H1 (cell line): Measurements from ENCODE around the gene PLAAT2. TPM values are rescaled to one million over a fixed set of nuclear protein-coding genes. Genes with fewer than 3 reads are reported as not detected.

Experiments used
- CTCF ChIA-PET: fragments of 300-600 bp; sonication (Branson Sonifier 250); formaldehyde crosslinking; loops from one replicate; lab custom pipeline; 2021; ENCODE audit not compliant: partially characterized antibody; lab: Charles Lee
- POLR2A ChIA-PET: fragments of 300-600 bp; sonication (Branson Sonifier 250); formaldehyde crosslinking; loops from one replicate; lab custom pipeline; 2021; ENCODE audit warnings: inconsistent platforms; ENCODE audit not compliant: partially characterized antibody; lab: Charles Lee
- DNase-seq, 2 experiments: peaks; one replicate each; pipeline versions ENCODE4 v3.0.0 to v3.0.0-alpha.2; 2010 to 2022; ENCODE audit warnings: low spot score in 2 of 2, low read depth in 1 of 2, mixed read lengths in 1 of 2
- FAIRE-seq: peaks from 2 replicates; lab custom pipeline; 2011; peaks lifted over from hg19 to GRCh38; lab: Jason Lieb, UNC
- H2AFZ ChIP-seq: 2 replicates; pipeline ENCODE4 v1.8.1; 2012; ENCODE audit warnings: low read length, inconsistent platforms
- H2AK5ac ChIP-seq: 2 replicates; pipeline ENCODE4 v1.6.1; 2013; ENCODE audit warnings: low read depth, low read length
- H2BK120ac ChIP-seq: replicated peaks from 2 replicates; pipeline ENCODE3; 2013; ENCODE audit warnings: low read depth, low read length, inconsistent platforms
- H2BK12ac ChIP-seq: 2 replicates; pipeline ENCODE4 v1.6.1; 2013; ENCODE audit warnings: low read depth, low read length
- H2BK15ac ChIP-seq: 2 replicates; pipeline ENCODE4 v1.6.1; 2013; ENCODE audit warnings: low read length
- H2BK20ac ChIP-seq: 2 replicates; pipeline ENCODE4 v1.6.1; 2013; ENCODE audit warnings: low read length
- H2BK5ac ChIP-seq: 2 replicates; pipeline ENCODE4 v1.6.1; 2013; ENCODE audit warnings: low read depth, low read length
- H3K14ac ChIP-seq: 2 replicates; pipeline ENCODE4 v1.6.1; 2013; ENCODE audit warnings: inconsistent platforms; ENCODE audit not compliant: insufficient read length
- H3K18ac ChIP-seq: 2 replicates; pipeline ENCODE4 v1.6.1; 2013; ENCODE audit warnings: low read length; ENCODE audit errors: extremely low read depth
- H3K23ac ChIP-seq: 2 replicates; pipeline ENCODE4 v1.6.1; 2013; ENCODE audit warnings: inconsistent platforms; ENCODE audit not compliant: insufficient read length
- H3K23me2 ChIP-seq: 2 replicates; pipeline ENCODE4 v1.6.1; 2013; ENCODE audit warnings: low read depth, low read length
- H3K27ac ChIP-seq: 2 replicates; pipeline ENCODE4 v1.6.1; 2011; ENCODE audit warnings: low read depth, low read length, inconsistent platforms
- H3K27me3 ChIP-seq, 4 experiments: replicated peaks in 1 of 4; 1 replicate in 1 of 4; 2 replicates in 3 of 4; pipeline versions ENCODE4 v1.6.1 to v1.8.1; 2011 to 2013; ENCODE audit warnings: low read length in 3 of 4, mild to moderate bottlenecking in 3 of 4, inconsistent platforms in 2 of 4, mixed read lengths in 2 of 4, moderate library complexity in 1 of 4; ENCODE audit not compliant: control insufficient read depth in 3 of 4, insufficient read depth in 3 of 4; ENCODE audit errors: extremely low read depth in 1 of 4
- H3K36me3 ChIP-seq, 4 experiments: 2 replicates each; pipeline versions ENCODE4 v1.6.1 to v1.8.1; 2011 to 2013; ENCODE audit warnings: mild to moderate bottlenecking in 4 of 4, low read length in 3 of 4, moderate library complexity in 2 of 4, control low read depth in 1 of 4, inconsistent platforms in 1 of 4; ENCODE audit not compliant: insufficient read depth in 4 of 4, control insufficient read depth in 2 of 4
- H3K4ac ChIP-seq: replicated peaks from 2 replicates; pipeline ENCODE3; 2013; ENCODE audit warnings: low read length, low read depth, mixed read lengths, inconsistent platforms; ENCODE audit not compliant: insufficient read length
- H3K4me1 ChIP-seq, 4 experiments: replicated peaks in 1 of 4; 1 replicate in 1 of 4; 2 replicates in 3 of 4; pipeline versions ENCODE4 v1.6.1 to v1.8.1; 2011 to 2013; ENCODE audit warnings: low read length in 3 of 4, inconsistent platforms in 2 of 4, mixed read lengths in 1 of 4; ENCODE audit not compliant: insufficient read depth in 4 of 4, control insufficient read depth in 3 of 4
- H3K4me2 ChIP-seq, 2 experiments: 2 replicates each; pipeline versions ENCODE4 v1.6.1 to v1.8.1; 2011 to 2013; ENCODE audit warnings: low read depth in 2 of 2, low read length in 2 of 2, control low read depth in 1 of 2, inconsistent platforms in 1 of 2, mild to moderate bottlenecking in 1 of 2; ENCODE audit not compliant: insufficient read depth in 1 of 2
- H3K4me3 ChIP-seq, 4 experiments: fragments of 200-600, 300-600 bp in 1 of 4; sonication (generic), shearing (Covaris generic), sonication (Bioruptor Twin) in 1 of 4; 2 replicates each; pipeline versions ENCODE4 v1.5.1 to v1.8.1; 2011 to 2016; ENCODE audit warnings: low read length in 4 of 4, low read depth in 3 of 4, control low read depth in 2 of 4, inconsistent platforms in 2 of 4, mild to moderate bottlenecking in 2 of 4, mixed read lengths in 1 of 4, moderate library complexity in 1 of 4; ENCODE audit not compliant: insufficient read depth in 2 of 4; ENCODE audit errors: extremely low read depth in 1 of 4
- H3K56ac ChIP-seq: replicated peaks from 2 replicates; pipeline ENCODE3; 2013; ENCODE audit warnings: low read depth, mild to moderate bottlenecking, mixed read lengths, low read length, inconsistent platforms; ENCODE audit not compliant: insufficient read length
- H3K79me1 ChIP-seq: 2 replicates; pipeline ENCODE4 v1.6.1; 2013; ENCODE audit warnings: low read depth, low read length, control low read depth
- H3K79me2 ChIP-seq, 2 experiments: 2 replicates each; pipeline versions ENCODE4 v1.6.1 to v1.8.1; 2012 to 2013; ENCODE audit warnings: low read length in 2 of 2, mild to moderate bottlenecking in 2 of 2, inconsistent platforms in 1 of 2; ENCODE audit not compliant: insufficient read depth in 2 of 2, control insufficient read depth in 1 of 2
- H3K9ac ChIP-seq, 4 experiments: replicated peaks in 1 of 4; 1 replicate in 1 of 4; 2 replicates in 3 of 4; pipeline versions ENCODE4 v1.6.1 to v1.8.1; 2011 to 2013; ENCODE audit warnings: low read depth in 3 of 4, low read length in 3 of 4, control low read depth in 2 of 4, mild to moderate bottlenecking in 2 of 4, moderate library complexity in 2 of 4, inconsistent platforms in 1 of 4; ENCODE audit errors: extremely low read depth in 1 of 4
- H3K9me3 ChIP-seq, 2 experiments: 2 replicates each; pipeline versions ENCODE4 v1.6.1 to v1.8.1; 2012 to 2013; ENCODE audit warnings: mild to moderate bottlenecking in 2 of 2, moderate library complexity in 2 of 2, control low read depth in 1 of 2, inconsistent platforms in 1 of 2, low read depth in 1 of 2, low read length in 1 of 2, mixed read lengths in 1 of 2; ENCODE audit not compliant: insufficient read depth in 2 of 2
- H4K20me1 ChIP-seq, 2 experiments: replicated peaks in 1 of 2; 2 replicates each; pipeline versions ENCODE3 to v1.8.1; 2011 to 2013; ENCODE audit warnings: inconsistent platforms in 2 of 2, low read length in 2 of 2, mild to moderate bottlenecking in 1 of 2; ENCODE audit not compliant: insufficient read depth in 2 of 2, control insufficient read depth in 1 of 2
- H4K5ac ChIP-seq: 2 replicates; pipeline ENCODE4 v1.6.1; 2013; ENCODE audit warnings: low read length, low read depth, mixed read lengths, inconsistent platforms; ENCODE audit not compliant: insufficient read length
- H4K8ac ChIP-seq: 2 replicates; pipeline ENCODE4 v1.8.0; 2013; ENCODE audit warnings: mild to moderate bottlenecking, moderate library complexity, low read length, inconsistent platforms; ENCODE audit not compliant: insufficient read depth; ENCODE audit errors: extremely low read depth
- H4K91ac ChIP-seq: replicated peaks from 2 replicates; pipeline ENCODE3; 2013; ENCODE audit warnings: low read length, mixed read lengths, inconsistent platforms; ENCODE audit not compliant: insufficient read length
- CEBPB ChIP-seq: IDR thresholded peaks from 2 replicates; pipeline ENCODE4 v1.6.1; 2012; ENCODE audit warnings: low read depth, low read length
- CTBP2 ChIP-seq: IDR thresholded peaks from 2 replicates; pipeline ENCODE4 v1.7.0; 2011; ENCODE audit warnings: borderline replicate concordance, mild to moderate bottlenecking, moderate library complexity, mixed read lengths, low read length; ENCODE audit not compliant: insufficient read depth, insufficient read length
- EZH2 ChIP-seq: fragments of 200-600 bp; sonication (generic); IDR thresholded peaks from 2 replicates; pipeline ENCODE4 v1.7.1; 2012; ENCODE audit warnings: low read depth, mild to moderate bottlenecking, moderate library complexity, low read length, inconsistent platforms; ENCODE audit not compliant: severe bottlenecking
- JUN ChIP-seq: IDR thresholded peaks from 2 replicates; pipeline ENCODE4 v1.6.1; 2011; ENCODE audit warnings: low read depth, mild to moderate bottlenecking, improper control_type of control experiment, low read length
- KDM4A ChIP-seq: IDR thresholded peaks from one replicate; pipeline ENCODE4 v1.7.1; 2012; ENCODE audit warnings: low read depth, mild to moderate bottlenecking, moderate library complexity, low read length, inconsistent platforms; ENCODE audit not compliant: severe bottlenecking
- PHF8 ChIP-seq: fragments of 200-600 bp; sonication (generic); conservative IDR thresholded peaks from 2 replicates; pipeline ENCODE4 v1.7.1; 2012; ENCODE audit warnings: low read depth, mild to moderate bottlenecking, inconsistent platforms, low read length, moderate library complexity
- RXRA ChIP-seq: IDR thresholded peaks from 2 replicates; pipeline ENCODE4 v1.6.1; 2011; ENCODE audit warnings: low read depth, mild to moderate bottlenecking, low read length, moderate library complexity; ENCODE audit not compliant: insufficient read depth
- SIRT6 ChIP-seq: IDR thresholded peaks from one replicate; pipeline ENCODE4 v1.7.1; 2012; ENCODE audit warnings: low read length, inconsistent platforms
- TAF1 ChIP-seq: IDR thresholded peaks from 2 replicates; pipeline ENCODE4 v1.6.1; 2011; ENCODE audit warnings: mild to moderate bottlenecking, low read depth, low read length
- TBP ChIP-seq: IDR thresholded peaks from 2 replicates; pipeline ENCODE4 v1.6.1; 2011; ENCODE audit warnings: low read depth, low read length, improper control_type of control experiment
- WGBS, 2 experiments: shearing (Covaris generic) in 1 of 2; methylation state at CpG; one replicate each; pipeline versions ENCODE4 v1.1.6 to v1.1.7; 2013 to 2015; ENCODE audit warnings: low lambda C conversion rate in 2 of 2, mixed read lengths in 2 of 2, inconsistent platforms in 1 of 2, low coverage in 1 of 2, missing lambda C conversion rate in 1 of 2; ENCODE audit not compliant: insufficient replicate concordance in 2 of 2, insufficient coverage in 1 of 2, insufficient read length in 1 of 2; ENCODE audit errors: extremely low coverage in 1 of 2, missing lambda C conversion rate in 1 of 2; 5-methylcytosine and 5-hydroxymethylcytosine counted together
- polyA plus RNA-seq, 7 experiments: library from polyadenylated mRNA; depleted of rRNA in 3 of 7; stranded (reverse) in 5 of 7; unstranded in 2 of 7; fragments of >200 nt in 5 of 7; fragments of 200-250 nt in 2 of 7; gene quantifications; 1 replicate in 5 of 7; 2 replicates in 1 of 7; 4 replicates in 1 of 7; pipeline versions ENCODE4 v1.2.1 to v1.2.3, GENCODE V29; 2011 to 2013; ENCODE audit warnings: missing spikeins in 2 of 7, mixed read lengths in 2 of 7
- total RNA-seq: library from RNA; stranded (reverse); fragmentation: NEBNext Ultra II Directional; extraction: Animal tissue kit (Norgen Biotek cat#: 25700); gene quantifications from 2 replicates; pipeline ENCODE4 v1.2.1, GENCODE V29; 2021

PLAAT2 gene
- total and polyA plus RNA-seq, 2 of the 8 experiments (the other 6 are each of a cell fraction or from before 2014, with no cell fraction given) = 0.39 TPM; not detected in 1

- Histone ChIP-seq H3K23me2 (no peaks in the 10 kb centered on the region), H4K8ac (no peak overlapping the region), H3K23ac (no peak overlapping the region), H3K27me3 (no peaks in the 10 kb centered on the region), H2AK5ac (no peak overlapping the region), H4K20me1 (no peaks in the 10 kb centered on the region), H4K91ac (peak overlapping the region; percentile 12), H3K79me1 (no peaks in the 10 kb centered on the region), H2BK20ac (no peak overlapping the region; the same call in 1 of the 2 replicates), H2BK120ac (no peak overlapping the region), H3K14ac (no peak overlapping the region), H3K9me3 (no peaks in the 10 kb centered on the region), H3K4me3 (no peak overlapping the region), H3K56ac (no peak overlapping the region), H3K4me2 (no peak overlapping the region), H2BK12ac (peak overlapping the region; percentile 75; the same call in 1 of the 2 replicates), H3K4me1 (peaks cover 5 to 16% (median 6%) of the 10 kb centered on the region in 4 experiments), H3K36me3 (no peaks in the 10 kb centered on the region), H4K5ac (no peak overlapping the region), H3K18ac (no peak overlapping the region; the same call in 1 of the 2 replicates), H3K27ac (no peak overlapping the region), H3K4ac (peak overlapping the region; percentile 80), H3K79me2 (no peaks in the 10 kb centered on the region), H2BK5ac (peak overlapping the region; percentile 4; the same call in 1 of the 2 replicates), H2AFZ (no peak overlapping the region), H3K9ac (no peak overlapping the region), H2BK15ac (no peak overlapping the region)
- DNase-seq = no peak
- TF ChIP-seq SIRT6 = no peak
- TF ChIP-seq CTBP2 = no peak
- no peak for TF ChIP-seq TBP
- TF ChIP-seq RXRA = no peak
- TF ChIP-seq EZH2 = no peak
- TF ChIP-seq TAF1 = no peak
- no peak for TF ChIP-seq PHF8
- no peak for TF ChIP-seq JUN
- no peak for TF ChIP-seq KDM4A
- TF ChIP-seq CEBPB = no peak
- POLR2A ChIA-PET = interaction anchor here (0.6 to 2.2 kb wide), 3 partner anchors 19 to 248 kb away, joined by 3 to 9 read pairs (median 4); no protein-coding TSS in a partner anchor
- no peak for FAIRE-seq
- 89% methylated on average over 7 of the region's 7 CpGs; no CpG with 5 or more reads in 1 of the 2 experiments for WGBS, 2 experiments
- CTCF ChIA-PET = interaction anchor here (1.0 to 8.2 kb wide), 8 partner anchors 10 to 490 kb away, joined by 3 to 97 read pairs (median 4); partner anchors contain the start of gene PLAAT5
Observed at GRCh38 chr11:63510360-63511047, 52.7 kb downstream of the PLAAT2 start.
